Cardiac muscle cell (in vitro differentiated cells and primary cell): ENCODE data around the gene REC8. TPM values are rescaled to one million over a fixed set of nuclear protein-coding genes. Genes with fewer than 3 reads are reported as not detected.
A peak's percentile ranks its signal among the peaks of the same experiment; 100 is the strongest.

Source experiments
- DNase-seq, 2 donors: peaks; one replicate each; pipeline versions ENCODE4 v3.0.0 to v3.0.0-alpha.2; 2010 to 2017; ENCODE audit warnings: low read depth in 1 of 2, low spot score in 1 of 2
- H3K27ac ChIP-seq: fragments of 200-600 bp; sonication (generic); 2 replicates; pipeline ENCODE4 v1.5.1; 2016
- H3K27me3 ChIP-seq: fragments of 200-600 bp; sonication (generic); 2 replicates; pipeline ENCODE4 v1.6.0; 2016; ENCODE audit warnings: control low read depth
- H3K36me3 ChIP-seq: fragments of 200-600 bp; sonication (generic); 2 replicates; pipeline ENCODE4 v1.5.1; 2016; ENCODE audit warnings: control low read depth
- H3K4me1 ChIP-seq: fragments of 200-600 bp; sonication (generic); 2 replicates; pipeline ENCODE4 v1.8.1; 2017; ENCODE audit warnings: low read depth, mild to moderate bottlenecking, mixed run types
- H3K4me3 ChIP-seq: fragments of 200-600 bp; sonication (generic); 2 replicates; pipeline ENCODE4 v1.5.1; 2016; ENCODE audit warnings: mild to moderate bottlenecking
- H3K9me3 ChIP-seq: fragments of 200-600 bp; sonication (generic); 2 replicates; pipeline ENCODE4 v1.5.1; 2017; ENCODE audit warnings: low read depth, mild to moderate bottlenecking, control low read depth
- polyA plus RNA-seq: library from polyadenylated mRNA; unstranded; fragments of >200 nt; fragmentation: Nextera tagmentation; extraction: Ambion mirVana; gene quantifications from 2 replicates; pipeline ENCODE4 v1.2.1, GENCODE V29; 2016
- total RNA-seq: library from RNA; depleted of rRNA; stranded (reverse); fragments of >200 nt; gene quantifications from 2 replicates; pipeline ENCODE4 v1.2.3, GENCODE V29; 2016
- TF ChIP-seq, protein P1 (sequence below): IDR thresholded peaks from 2 replicates; pipeline ENCODE4 v1.5.1; 2012; ENCODE audit warnings: low read depth, mild to moderate bottlenecking, low read length

REC8 gene
- total and polyA plus RNA-seq, 2 experiments from 2014 or later, result 20.3 to 38.8 TPM

- Histone ChIP-seq H3K4me1 (no peaks in the 10 kb centered on the region), H3K4me3 (no peak overlapping the region)
- TF ChIP-seq, protein P1, sequence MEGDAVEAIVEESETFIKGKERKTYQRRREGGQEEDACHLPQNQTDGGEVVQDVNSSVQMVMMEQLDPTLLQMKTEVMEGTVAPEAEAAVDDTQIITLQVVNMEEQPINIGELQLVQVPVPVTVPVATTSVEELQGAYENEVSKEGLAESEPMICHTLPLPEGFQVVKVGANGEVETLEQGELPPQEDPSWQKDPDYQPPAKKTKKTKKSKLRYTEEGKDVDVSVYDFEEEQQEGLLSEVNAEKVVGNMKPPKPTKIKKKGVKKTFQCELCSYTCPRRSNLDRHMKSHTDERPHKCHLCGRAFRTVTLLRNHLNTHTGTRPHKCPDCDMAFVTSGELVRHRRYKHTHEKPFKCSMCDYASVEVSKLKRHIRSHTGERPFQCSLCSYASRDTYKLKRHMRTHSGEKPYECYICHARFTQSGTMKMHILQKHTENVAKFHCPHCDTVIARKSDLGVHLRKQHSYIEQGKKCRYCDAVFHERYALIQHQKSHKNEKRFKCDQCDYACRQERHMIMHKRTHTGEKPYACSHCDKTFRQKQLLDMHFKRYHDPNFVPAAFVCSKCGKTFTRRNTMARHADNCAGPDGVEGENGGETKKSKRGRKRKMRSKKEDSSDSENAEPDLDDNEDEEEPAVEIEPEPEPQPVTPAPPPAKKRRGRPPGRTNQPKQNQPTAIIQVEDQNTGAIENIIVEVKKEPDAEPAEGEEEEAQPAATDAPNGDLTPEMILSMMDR, result no peak
Observed at GRCh38 chr14:24187539-24187915, 15.6 kb downstream of the REC8 start.

GRCh38 chr14:24188251-24189058 lies 16.6 kb downstream of the REC8 start, which contains the start of gene IPO4:
IPO4 (minus strand) TSS chr14:24188816; CDS start chr14:24188787, 29 bp downstream.
- Histone ChIP-seq H3K27ac (peak within 1 kb of the TSS; percentile 63), H3K36me3 (peaks cover 20% of the 10 kb centered on the region)
- peak; percentile 98 to 99 for DNase-seq

More at GRCh38 chr14:24187539-24187915, 15.6 kb downstream of the REC8 start:
- Histone ChIP-seq H3K36me3 (peaks cover 25% of the 10 kb centered on the region), H3K27me3 (no peaks in the 10 kb centered on the region), H3K9me3 (no peaks in the 10 kb centered on the region), H3K27ac (peak overlapping the region; percentile 54)
- DNase-seq, result no peak

DNA sequence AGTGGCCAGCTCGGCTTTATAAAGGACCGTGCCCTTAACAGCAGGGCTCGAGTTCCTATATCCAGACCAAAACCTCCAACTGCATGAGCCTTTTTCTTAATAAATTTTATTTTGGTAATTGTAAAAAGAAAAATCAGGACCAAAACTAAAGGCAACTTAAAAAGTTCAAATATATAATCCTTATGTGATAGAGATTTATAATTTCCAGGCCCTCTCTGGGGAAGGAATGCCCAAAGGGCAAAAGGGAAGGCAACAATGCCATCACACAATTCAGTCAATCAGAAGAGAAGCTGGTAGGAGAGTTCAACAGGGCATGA lies 17.1 kb downstream of the REC8 start:
- DNase-seq, result no peak
- H3K27me3 ChIP-seq, result no peaks in the 10 kb centered on the region
- TF ChIP-seq, protein P1, result no peak
- H3K4me1 ChIP-seq, result no peaks in the 10 kb centered on the region
- H3K27ac ChIP-seq, result peak overlapping the region; percentile 63
- peaks cover 20% of the 10 kb centered on the region for H3K36me3 ChIP-seq
- no peaks in the 10 kb centered on the region for H3K9me3 ChIP-seq
- H3K4me3 ChIP-seq, result no peak overlapping the region

More at GRCh38 chr14:24188251-24189058, 16.6 kb downstream of the REC8 start, which contains the start of gene IPO4:
- Histone ChIP-seq H3K9me3 (no peaks in the 10 kb centered on the region), H3K27me3 (no peaks in the 10 kb centered on the region), H3K4me1 (no peaks in the 10 kb centered on the region), H3K4me3 (peak within 1 kb of the TSS; percentile 51)
- TF ChIP-seq, protein P1, result no peak

DNA sequence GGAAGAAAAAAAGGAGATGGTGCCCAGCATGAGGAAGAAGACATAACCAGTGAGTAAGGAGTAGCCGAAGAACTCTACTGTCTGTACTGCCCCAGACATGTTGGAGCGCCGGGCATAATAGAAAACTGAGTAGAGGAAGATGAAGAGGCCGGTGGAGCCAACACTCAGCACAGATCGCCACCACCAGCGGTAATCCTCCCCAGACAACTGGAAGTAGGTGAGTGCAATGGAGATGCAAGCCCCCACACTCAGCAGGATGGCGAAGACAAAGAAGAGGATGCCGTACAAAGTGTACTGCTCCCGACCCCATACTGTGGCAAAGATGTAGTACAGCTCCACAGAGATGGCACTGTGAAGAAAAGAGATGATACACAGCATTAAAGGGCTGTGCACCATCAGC lies 17.6 kb downstream of the REC8 start:
- no peaks in the 10 kb centered on the region for H3K4me1 ChIP-seq
- H3K27me3 ChIP-seq, result no peaks in the 10 kb centered on the region
- H3K4me3 ChIP-seq, result no peak overlapping the region
- H3K36me3 ChIP-seq, result peaks cover 20% of the 10 kb centered on the region
- DNase-seq, result no peak
- TF ChIP-seq, protein P1, result no peak
- no peaks in the 10 kb centered on the region for H3K9me3 ChIP-seq
- peak overlapping the region; percentile 63 for H3K27ac ChIP-seq

- H3K4me3 ChIP-seq, result no peak overlapping the region
- TF ChIP-seq, protein P1, result no peak
Observed at GRCh38 chr14:24190416-24190815, 18.5 kb downstream of the REC8 start.

More at GRCh38 chr14:24190416-24190815, 18.5 kb downstream of the REC8 start:
- DNase-seq, result no peak
- H3K9me3 ChIP-seq, result no peaks in the 10 kb centered on the region
- H3K4me1 ChIP-seq, result no peaks in the 10 kb centered on the region
- no peaks in the 10 kb centered on the region for H3K27me3 ChIP-seq
- peaks cover 20% of the 10 kb centered on the region for H3K36me3 ChIP-seq
- H3K27ac ChIP-seq, result no peak overlapping the region
